Cardiac muscle cell (in vitro differentiated cells and primary cell): ENCODE results near the gene OSTN. TPM values are rescaled to one million over a fixed set of nuclear protein-coding genes. Genes with fewer than 3 reads are reported as not detected.
"Not testable (repeated sequence)": the region's sequence is repeated elsewhere in the genome, so short reads cannot be mapped to it uniquely, and the experiment has no call there.

Experiments used
- DNase-seq, 2 donors: peaks; one replicate each; pipeline versions ENCODE4 v3.0.0 to v3.0.0-alpha.2; 2010 to 2017; ENCODE audit warnings: low read depth in 1 of 2, low spot score in 1 of 2
- H3K27ac ChIP-seq: fragments of 200-600 bp; sonication (generic); 2 replicates; pipeline ENCODE4 v1.5.1; 2016
- H3K27me3 ChIP-seq: fragments of 200-600 bp; sonication (generic); 2 replicates; pipeline ENCODE4 v1.6.0; 2016; ENCODE audit warnings: control low read depth
- H3K36me3 ChIP-seq: fragments of 200-600 bp; sonication (generic); 2 replicates; pipeline ENCODE4 v1.5.1; 2016; ENCODE audit warnings: control low read depth
- H3K4me1 ChIP-seq: fragments of 200-600 bp; sonication (generic); 2 replicates; pipeline ENCODE4 v1.8.1; 2017; ENCODE audit warnings: low read depth, mild to moderate bottlenecking, mixed run types
- H3K4me3 ChIP-seq: fragments of 200-600 bp; sonication (generic); 2 replicates; pipeline ENCODE4 v1.5.1; 2016; ENCODE audit warnings: mild to moderate bottlenecking
- H3K9me3 ChIP-seq: fragments of 200-600 bp; sonication (generic); 2 replicates; pipeline ENCODE4 v1.5.1; 2017; ENCODE audit warnings: low read depth, mild to moderate bottlenecking, control low read depth
- polyA plus RNA-seq: library from polyadenylated mRNA; unstranded; fragments of >200 nt; fragmentation: Nextera tagmentation; extraction: Ambion mirVana; gene quantifications from 2 replicates; pipeline ENCODE4 v1.2.1, GENCODE V29; 2016
- total RNA-seq: library from RNA; depleted of rRNA; stranded (reverse); fragments of >200 nt; gene quantifications from 2 replicates; pipeline ENCODE4 v1.2.3, GENCODE V29; 2016
- TF ChIP-seq, protein P1 (sequence below): IDR thresholded peaks from 2 replicates; pipeline ENCODE4 v1.5.1; 2012; ENCODE audit warnings: low read depth, mild to moderate bottlenecking, low read length

OSTN gene
- total and polyA plus RNA-seq, 2 experiments from 2014 or later, result 0.06 TPM; not detected in 1

DNA sequence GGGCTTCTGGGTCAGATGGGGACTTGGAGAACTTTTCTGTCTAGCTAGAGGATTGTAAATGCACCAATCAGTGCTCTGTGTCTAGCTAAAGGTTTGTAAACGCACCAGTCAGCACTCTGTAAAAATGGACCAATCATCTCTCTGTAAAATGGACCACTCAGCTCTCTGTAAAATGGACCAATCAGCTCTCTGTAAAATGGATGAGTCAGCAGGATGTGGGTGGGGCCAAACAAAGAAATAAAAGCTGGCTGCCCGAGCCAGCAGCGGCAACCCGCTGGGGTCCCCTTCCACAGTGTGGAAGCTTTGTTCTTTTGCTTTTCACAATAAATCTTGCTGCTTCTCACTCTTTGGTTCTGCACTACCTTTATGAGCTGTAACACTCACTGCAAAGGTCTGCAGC lies 6.8 kb upstream of the OSTN start:
- not testable (repeated sequence) for H3K36me3 ChIP-seq

DNA sequence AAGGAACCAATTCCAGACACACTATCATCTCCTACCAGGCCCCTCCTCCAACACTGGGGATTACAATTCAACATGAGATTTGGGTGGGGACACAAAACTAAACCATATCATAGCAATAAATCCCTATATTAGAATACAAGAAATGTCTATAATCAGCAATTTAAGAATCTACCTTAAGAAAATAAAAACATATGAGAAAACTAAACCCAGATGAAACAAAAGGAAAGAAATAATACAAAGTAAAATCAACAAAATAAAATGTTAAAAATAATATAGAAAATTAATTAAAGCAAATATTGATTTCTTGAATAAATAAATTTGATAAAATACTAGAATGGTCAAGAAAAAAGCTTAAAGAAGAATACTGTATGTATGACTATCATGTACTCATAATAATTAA lies 6.1 kb upstream of the OSTN start:
- no peak for DNase-seq
- H3K9me3 ChIP-seq, result no peaks in the 10 kb centered on the region
- no peak overlapping the region for H3K4me3 ChIP-seq
- no peak overlapping the region for H3K27ac ChIP-seq
- TF ChIP-seq, protein P1, sequence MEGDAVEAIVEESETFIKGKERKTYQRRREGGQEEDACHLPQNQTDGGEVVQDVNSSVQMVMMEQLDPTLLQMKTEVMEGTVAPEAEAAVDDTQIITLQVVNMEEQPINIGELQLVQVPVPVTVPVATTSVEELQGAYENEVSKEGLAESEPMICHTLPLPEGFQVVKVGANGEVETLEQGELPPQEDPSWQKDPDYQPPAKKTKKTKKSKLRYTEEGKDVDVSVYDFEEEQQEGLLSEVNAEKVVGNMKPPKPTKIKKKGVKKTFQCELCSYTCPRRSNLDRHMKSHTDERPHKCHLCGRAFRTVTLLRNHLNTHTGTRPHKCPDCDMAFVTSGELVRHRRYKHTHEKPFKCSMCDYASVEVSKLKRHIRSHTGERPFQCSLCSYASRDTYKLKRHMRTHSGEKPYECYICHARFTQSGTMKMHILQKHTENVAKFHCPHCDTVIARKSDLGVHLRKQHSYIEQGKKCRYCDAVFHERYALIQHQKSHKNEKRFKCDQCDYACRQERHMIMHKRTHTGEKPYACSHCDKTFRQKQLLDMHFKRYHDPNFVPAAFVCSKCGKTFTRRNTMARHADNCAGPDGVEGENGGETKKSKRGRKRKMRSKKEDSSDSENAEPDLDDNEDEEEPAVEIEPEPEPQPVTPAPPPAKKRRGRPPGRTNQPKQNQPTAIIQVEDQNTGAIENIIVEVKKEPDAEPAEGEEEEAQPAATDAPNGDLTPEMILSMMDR, result no peak
- no peaks in the 10 kb centered on the region for H3K27me3 ChIP-seq
- H3K4me1 ChIP-seq, result peaks cover under 1% of the 10 kb centered on the region
- H3K36me3 ChIP-seq, result no peaks in the 10 kb centered on the region

More for the DNA sequence above, 6.8 kb upstream of the OSTN start:
- H3K27ac ChIP-seq, H3K4me1 ChIP-seq, H3K9me3 ChIP-seq, DNase-seq, H3K27me3 ChIP-seq, H3K4me3 ChIP-seq: not testable (repeated sequence)

DNA sequence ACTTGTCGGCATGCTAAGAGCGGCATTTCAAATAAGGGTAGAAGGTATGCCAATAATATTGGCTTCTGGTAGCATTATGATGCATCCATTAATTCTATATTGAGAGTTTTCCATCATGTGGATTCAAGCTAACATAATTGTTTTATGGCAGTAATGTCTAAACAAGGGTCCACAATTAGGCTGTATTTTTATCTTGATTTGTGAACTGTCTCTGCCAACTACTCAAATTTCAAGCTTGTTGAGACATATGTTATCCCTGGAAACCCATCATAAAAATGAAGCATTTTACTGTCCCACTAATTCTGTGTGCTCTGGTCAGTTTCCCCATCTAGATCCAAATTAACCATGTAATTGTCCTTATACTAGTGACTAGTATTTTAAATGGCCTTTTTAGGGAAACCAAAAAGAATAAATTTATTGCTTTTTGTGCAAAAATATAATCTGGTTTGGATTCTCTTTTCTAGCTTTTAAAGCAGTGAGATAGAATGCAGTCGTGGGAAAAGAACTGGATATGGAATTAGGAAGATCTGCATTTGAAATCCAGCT lies 1.2 kb upstream of the OSTN start:
- TF ChIP-seq, protein P1, result no peak
- peaks cover 12% of the 10 kb centered on the region for H3K4me1 ChIP-seq

DNA sequence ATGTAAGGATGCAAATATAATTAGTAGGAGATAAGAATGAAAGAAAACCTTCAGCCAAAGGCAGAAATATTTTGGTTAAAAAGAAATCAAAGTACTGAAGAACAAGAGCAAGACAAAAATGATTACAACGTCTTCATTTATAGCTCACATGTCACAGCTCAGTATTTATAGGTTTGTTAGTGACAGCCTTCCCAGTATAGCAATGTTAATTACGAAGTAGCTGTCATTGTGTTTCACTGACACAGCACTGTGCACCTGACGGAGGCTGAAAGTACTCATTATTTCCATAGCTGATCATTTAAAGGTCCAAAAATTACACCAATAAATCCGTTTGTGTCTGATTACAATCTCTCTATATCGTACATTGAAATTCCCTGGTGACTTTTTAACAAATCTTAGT lies 561 bp upstream of the OSTN start:
- H3K9me3 ChIP-seq, result no peaks in the 10 kb centered on the region
- H3K4me3 ChIP-seq, result no peak overlapping the region
- DNase-seq, result no peak
- no peak overlapping the region for H3K27ac ChIP-seq
- peaks cover 12% of the 10 kb centered on the region for H3K4me1 ChIP-seq
- no peaks in the 10 kb centered on the region for H3K27me3 ChIP-seq
- H3K36me3 ChIP-seq, result no peaks in the 10 kb centered on the region
- TF ChIP-seq, protein P1, result no peak

More for the DNA sequence above, 1.2 kb upstream of the OSTN start:
- Histone ChIP-seq H3K36me3 (no peaks in the 10 kb centered on the region), H3K9me3 (no peaks in the 10 kb centered on the region), H3K27me3 (no peaks in the 10 kb centered on the region), H3K27ac (no peak overlapping the region), H3K4me3 (no peak overlapping the region)
- no peak for DNase-seq

DNA sequence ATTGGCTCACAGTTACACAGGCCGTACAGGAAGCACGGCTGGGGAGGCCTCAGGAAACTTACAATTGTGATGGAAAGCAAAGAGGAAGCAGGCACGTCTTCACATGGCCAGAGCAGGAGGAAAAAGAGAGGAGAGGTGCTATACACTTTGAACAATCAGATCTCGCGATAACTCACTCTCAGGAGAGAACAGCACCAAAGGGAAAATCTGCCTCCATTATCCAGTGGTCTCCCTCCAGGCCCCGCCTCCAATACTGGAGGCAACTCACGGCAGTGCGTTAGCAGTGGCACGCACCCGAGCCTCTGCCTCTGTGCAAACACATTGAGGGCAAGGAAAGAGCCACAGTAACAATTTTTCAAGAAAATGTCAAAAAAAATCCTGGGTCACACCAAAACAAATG lies 11.0 kb downstream of the OSTN start:
- Histone ChIP-seq H3K4me1 (no peaks in the 10 kb centered on the region), H3K36me3 (no peaks in the 10 kb centered on the region), H3K27me3 (no peaks in the 10 kb centered on the region), H3K9me3 (no peaks in the 10 kb centered on the region), H3K4me3 (no peak overlapping the region), H3K27ac (no peak overlapping the region)
- TF ChIP-seq, protein P1, result no peak
- no peak for DNase-seq

DNA sequence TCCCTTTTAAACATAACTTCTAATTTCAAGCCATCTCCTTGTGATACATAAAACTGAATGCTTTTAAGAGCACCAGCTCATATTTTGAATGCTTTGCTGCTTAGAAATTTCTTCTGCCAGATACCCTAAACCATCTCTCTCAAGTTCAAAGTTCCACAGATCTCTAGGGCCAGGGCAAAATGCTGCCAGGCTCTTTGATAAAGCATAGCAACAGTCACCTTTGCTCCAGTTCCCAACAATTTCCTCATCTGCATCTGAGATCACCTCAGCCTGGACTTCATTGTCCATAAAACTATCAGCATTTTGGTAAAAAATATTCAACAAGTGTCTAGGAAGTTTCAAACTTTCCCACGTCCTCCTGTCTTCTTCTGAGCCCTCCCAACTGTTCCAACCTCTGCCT lies 17.5 kb downstream of the OSTN start:
- DNase-seq, result no peak
- H3K9me3 ChIP-seq, result no peaks in the 10 kb centered on the region
- H3K36me3 ChIP-seq, result no peaks in the 10 kb centered on the region
- TF ChIP-seq, protein P1, result no peak
- H3K27me3 ChIP-seq, result no peaks in the 10 kb centered on the region
- H3K4me1 ChIP-seq, result no peaks in the 10 kb centered on the region
- no peak overlapping the region for H3K4me3 ChIP-seq
- no peak overlapping the region for H3K27ac ChIP-seq
